GM12878 (cell line): ENCODE data around the gene B3GNT9. TPM values are rescaled to one million over a fixed set of nuclear protein-coding genes. Genes with fewer than 3 reads are reported as not detected.

ENCODE experiments used
- ATAC-seq: fragments of 200-7000 bp; cut with Tn5 transposase; 3 replicates; pipeline ENCODE4 v1.9.1; 2020; ENCODE audit warnings: mild to moderate bottlenecking, moderate library complexity
- BruUV-seq: library from RNA; stranded (reverse); fragments of 400-500 nt; replicated peaks from 2 replicates; lab custom pipeline; 2021; lab: Mats Ljungman, UMichigan
- CTCF ChIA-PET: fragments of 300-600 bp; sonication (Branson Sonifier 250); formaldehyde crosslinking; extraction: SDS; loops from one replicate; lab custom pipeline; 2021; ENCODE audit warnings: inconsistent platforms; lab: Yijun Ruan, JAX
- POLR2A ChIA-PET: fragments of 350-600 bp; formaldehyde crosslinking; extraction: SDS; loops from one replicate; lab custom pipeline; 2021; ENCODE audit warnings: inconsistent platforms; lab: Charles Lee
- RAD21 ChIA-PET: fragments of 300-600 bp; sonication (Branson Sonifier 250); formaldehyde crosslinking; loops from one replicate; lab custom pipeline; 2023; ENCODE audit warnings: antibody characterized with exemption; ENCODE audit not compliant: unreplicated experiment; lab: Charles Lee
- SMC1A ChIA-PET: fragments of 300-600 bp; sonication (Branson Sonifier 250); formaldehyde crosslinking; loops from one replicate; lab custom pipeline; 2023; ENCODE audit not compliant: unreplicated experiment, uncharacterized antibody; lab: Charles Lee
- DNase-seq: peaks from one replicate; pipeline ENCODE4 v3.0.0-alpha.2; 2011; ENCODE audit warnings: low read depth, low spot score
- FAIRE-seq: peaks from 3 replicates; lab custom pipeline; 2011; peaks lifted over from hg19 to GRCh38; lab: Jason Lieb, UNC
- H2AFZ ChIP-seq: 2 replicates; pipeline ENCODE4 v1.6.0; 2011; ENCODE audit warnings: low read depth, low read length, control low read depth; ENCODE audit not compliant: control insufficient read depth
- H3K27ac ChIP-seq: 2 replicates; pipeline ENCODE4 v1.5.1; 2011; ENCODE audit warnings: control low read depth; ENCODE audit not compliant: control insufficient read depth, insufficient read depth
- H3K27me3 ChIP-seq, 2 experiments: replicated peaks in 1 of 2; 2 replicates each; pipeline versions ENCODE4 v1.6.0 to v1.6.1; 2011; ENCODE audit warnings: low read length in 1 of 2; ENCODE audit not compliant: control insufficient read depth in 2 of 2, insufficient read depth in 2 of 2
- H3K36me3 ChIP-seq, 2 experiments: 2 replicates each; pipeline ENCODE4 v1.5.1; 2011; ENCODE audit warnings: low read length in 1 of 2; ENCODE audit not compliant: control insufficient read depth in 2 of 2, insufficient read depth in 2 of 2
- H3K4me1 ChIP-seq: 2 replicates; pipeline ENCODE4 v1.6.1; 2011; ENCODE audit warnings: mild to moderate bottlenecking, low read length, moderate library complexity, mixed read lengths; ENCODE audit not compliant: control insufficient read depth, insufficient read depth
- H3K4me2 ChIP-seq: 2 replicates; pipeline ENCODE4 v1.6.0; 2011; ENCODE audit warnings: control low read depth; ENCODE audit not compliant: control insufficient read depth, insufficient read depth
- H3K4me3 ChIP-seq: fragments of 200-600 bp; sonication (generic); 2 replicates; pipeline ENCODE4 v1.5.1; 2016
- H3K79me2 ChIP-seq: 2 replicates; pipeline ENCODE4 v1.6.0; 2011; ENCODE audit warnings: low read length; ENCODE audit not compliant: control insufficient read depth, insufficient read depth
- H3K9ac ChIP-seq: 2 replicates; pipeline ENCODE4 v1.8.0; 2011; ENCODE audit warnings: low read length, control low read depth, mixed read lengths; ENCODE audit not compliant: control insufficient read depth, insufficient read depth
- H3K9me3 ChIP-seq: replicated peaks from 3 replicates; pipeline ENCODE4 v1.5.1; 2011; ENCODE audit warnings: mild to moderate bottlenecking, low read length; ENCODE audit not compliant: control insufficient read depth, insufficient read depth
- H4K20me1 ChIP-seq: 2 replicates; pipeline ENCODE4 v1.6.0; 2011; ENCODE audit not compliant: control insufficient read depth, insufficient read depth
- BCL3 ChIP-seq: IDR thresholded peaks from 2 replicates; pipeline ENCODE4 v1.6.1; 2011; ENCODE audit warnings: borderline replicate concordance, low read depth, mild to moderate bottlenecking, moderate library complexity, low read length; ENCODE audit not compliant: insufficient read depth, poor library complexity, severe bottlenecking
- BHLHE40 ChIP-seq, 2 experiments: fragments of 450-650 bp in 1 of 2; IDR thresholded peaks; 2 replicates each; pipeline ENCODE4 v1.6.1; 2011 to 2017; ENCODE audit warnings: low read depth in 2 of 2, borderline replicate concordance in 1 of 2, improper control_type of control experiment in 1 of 2, low read length in 1 of 2, mild to moderate bottlenecking in 1 of 2
- CEBPZ ChIP-seq: fragments of 150-350 bp; IDR thresholded peaks from 2 replicates; pipeline ENCODE4 v1.6.1; 2016; ENCODE audit warnings: low read depth, low read length
- NFIC ChIP-seq: IDR thresholded peaks from 2 replicates; pipeline ENCODE4 v1.6.1; 2012; ENCODE audit warnings: low read depth, mild to moderate bottlenecking, inconsistent platforms, low read length, moderate library complexity
- NR2F1 ChIP-seq: fragments of 450-650 bp; conservative IDR thresholded peaks from 2 replicates; pipeline ENCODE4 v1.6.1; 2017; ENCODE audit warnings: mild to moderate bottlenecking
- RBBP5 ChIP-seq: fragments of 200-600 bp; sonication (generic); conservative IDR thresholded peaks from 2 replicates; pipeline ENCODE4 v1.6.1; 2016
- SP1 ChIP-seq: IDR thresholded peaks from one replicate; pipeline ENCODE4 v1.6.1; 2011; ENCODE audit warnings: low read depth, low read length
- ZBTB33 ChIP-seq: fragments of 450-650 bp; IDR thresholded peaks from 2 replicates; pipeline ENCODE4 v1.6.1; 2017; ENCODE audit warnings: mild to moderate bottlenecking
- ZNF24 ChIP-seq: fragments of 450-650 bp; IDR thresholded peaks from 2 replicates; pipeline ENCODE4 v1.6.1; 2017; ENCODE audit warnings: antibody characterized with exemption, mild to moderate bottlenecking
- ZNF687 ChIP-seq: fragments of 450-650 bp; IDR thresholded peaks from 2 replicates; pipeline ENCODE4 v1.6.1; 2017; ENCODE audit warnings: mild to moderate bottlenecking, moderate library complexity
- ZZZ3 ChIP-seq: IDR thresholded peaks from 2 replicates; pipeline ENCODE4 v1.6.1; 2011; ENCODE audit warnings: low read depth; ENCODE audit not compliant: control insufficient read depth, insufficient read length
- in situ Hi-C: fragments of 300-500 bp; cut with MboI; formaldehyde crosslinking; loops from 9 replicates; pipeline ENCODE4 v1.14.3; 2018; ENCODE audit warnings: mixed read lengths
- intact Hi-C: fragments of 100-400 bp; cut with micrococcal nuclease; formaldehyde crosslinking; loops from one replicate; pipeline ENCODE4 v1.14.2; 2022; ENCODE audit not compliant: unreplicated experiment
- polyA plus RNA-seq, 11 experiments: library from polyadenylated mRNA; depleted of rRNA in 4 of 11; unstranded in 6 of 11; stranded (reverse) in 5 of 11; fragments of >200 nt; fragmentation: Nextera tagmentation in 4 of 11; fragmentation: Illumina TruSeq in 1 of 11; extraction: Ambion mirVana in 4 of 11; extraction: Trizol in 1 of 11; gene quantifications; 1 replicate in 1 of 11; 2 replicates in 10 of 11; pipeline versions ENCODE4 v1.2.1 to v1.2.3, GENCODE V29; 2011 to 2016; ENCODE audit warnings: inconsistent platforms in 2 of 11, missing spikeins in 2 of 11, low read depth in 1 of 11
- total RNA-seq, 4 experiments: library from RNA; depleted of rRNA in 3 of 4; stranded (reverse); fragments of >200 nt in 3 of 4; fragmentation: Illumina TruSeq in 1 of 4; extraction: Trizol in 1 of 4; gene quantifications; 2 replicates each; pipeline versions ENCODE4 v1.2.1 to v1.2.3, GENCODE V29; 2013 to 2021

The B3GNT9 gene
- total and polyA plus RNA-seq, 10 of the 15 experiments (the other 5 are each of a cell fraction or from before 2014, with no cell fraction given), result 0.08 to 5.0 (median 1.9) TPM

- H4K20me1 ChIP-seq, result no peaks in the 10 kb centered on the region
- intact Hi-C loops, result no loop called here
- no peak for ATAC-seq
- ChIA-PET CTCF (interaction anchor here (0.6 to 1.9 kb wide), 5 partner anchors 13 to 110 kb away, joined by 3 to 5 read pairs (median 3); no protein-coding TSS in a partner anchor), POLR2A (interaction anchor here (0.5 kb wide), 1 partner anchor 100 kb away, joined by 4 read pairs; no protein-coding TSS in a partner anchor), RAD21 (interaction anchor here (1.1 kb wide), 1 partner anchor 109 kb away, joined by 3 read pairs; no protein-coding TSS in a partner anchor), SMC1A (interaction anchor here (1.6 kb wide), 1 partner anchor 10 kb away, joined by 5 read pairs; no protein-coding TSS in a partner anchor)
- H3K4me2 ChIP-seq, result no peak overlapping the region
- DNase-seq, result no peak
- H2AFZ ChIP-seq, result no peak overlapping the region
- no peak for FAIRE-seq
- no peaks in the 10 kb centered on the region for H3K4me1 ChIP-seq
- H3K79me2 ChIP-seq, result no peaks in the 10 kb centered on the region
- no TSS peak for BruUV-seq
- H3K9me3 ChIP-seq, result no peaks in the 10 kb centered on the region
- no peak overlapping the region for H3K27ac ChIP-seq
- no peak for TF ChIP-seq NR2F1
- TF ChIP-seq BHLHE40 (IDR thresholded peaks at IDR 0.05; ENCODE audit: borderline replicate concordance in 1 of 2, low read depth in 2 of 2, low read length in 1 of 2), result no peak
- no peak for TF ChIP-seq RBBP5
- TF ChIP-seq ZBTB33, result no peak
- no peak for TF ChIP-seq SP1
- no peak for TF ChIP-seq CEBPZ
- TF ChIP-seq ZNF24, result no peak
- TF ChIP-seq ZNF687, result no peak
- no peak for TF ChIP-seq NFIC
- TF ChIP-seq ZZZ3, result no peak
- TF ChIP-seq BCL3, result no peak
- in situ Hi-C loops, result no loop called here
- no peaks in the 10 kb centered on the region for H3K27me3 ChIP-seq
- no peak overlapping the region for H3K4me3 ChIP-seq
- no peak overlapping the region for H3K9ac ChIP-seq
- H3K36me3 ChIP-seq, result peaks cover 6 to 10% of the 10 kb centered on the region in 2 experiments
Measured at GRCh38 chr16:67128417-67128816, 22.4 kb downstream of the B3GNT9 start.
